Mesothelial cell of epicardium (in vitro differentiated cells): ENCODE data around the gene ZBTB44. TPM values are rescaled to one million over a fixed set of nuclear protein-coding genes. Genes with fewer than 3 reads are reported as not detected.

Experiments used
- DNase-seq, 2 experiments: peaks; one replicate each; pipeline ENCODE4 v3.0.0; 2021; ENCODE audit warnings: low spot score in 2 of 2; ENCODE audit not compliant: unreplicated experiment in 2 of 2
- H3K27ac Mint-ChIP-seq: 2 replicates; pipeline ENCODE4 v1.8.0; 2021; ENCODE audit warnings: mixed read lengths
- H3K27me3 Mint-ChIP-seq: 2 replicates; pipeline ENCODE4 v1.8.0; 2021; ENCODE audit warnings: low read depth, mixed read lengths
- H3K36me3 Mint-ChIP-seq: 2 replicates; pipeline ENCODE4 v1.8.0; 2021; ENCODE audit warnings: mixed read lengths
- H3K4me1 Mint-ChIP-seq: 2 replicates; pipeline ENCODE4 v1.8.0; 2021; ENCODE audit warnings: mixed read lengths
- H3K4me3 Mint-ChIP-seq: 2 replicates; pipeline ENCODE4 v1.8.0; 2021; ENCODE audit warnings: mild to moderate bottlenecking, moderate library complexity, mixed read lengths
- H3K9me3 Mint-ChIP-seq: 2 replicates; pipeline ENCODE4 v1.8.0; 2021; ENCODE audit warnings: mixed read lengths
- CTCF ChIP-seq: fragments of 200-600 bp; sonication (generic); IDR thresholded peaks from one replicate; pipeline ENCODE4 v1.5.0; 2021; ENCODE audit warnings: antibody characterized with exemption; ENCODE audit not compliant: unreplicated experiment
- total RNA-seq: library from RNA; stranded (reverse); gene quantifications from 3 replicates; pipeline ENCODE4 v1.2.1, GENCODE V29; 2021

The ZBTB44 gene
- total RNA-seq, 1 donor from 2014 or later = 58.8 TPM

DNA sequence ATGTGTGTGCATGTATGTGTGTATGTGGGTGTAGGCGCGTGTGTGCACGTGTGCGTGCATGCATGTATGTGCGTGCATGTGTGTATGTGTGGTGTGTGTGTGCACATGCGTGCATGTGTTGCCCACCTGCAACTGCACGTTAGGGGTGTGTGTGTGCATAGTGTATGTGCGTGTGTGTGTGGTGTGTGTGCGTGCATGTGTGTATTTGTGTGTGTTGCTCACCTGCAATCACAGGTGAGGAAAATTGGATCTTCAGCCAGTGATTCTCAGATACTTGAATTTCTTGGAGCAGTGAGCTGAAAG is 100.8 kb downstream of the ZBTB44 start:
- peaks cover 2% of the 10 kb centered on the region for H3K4me1 Mint-ChIP-seq
- peak; percentile 1 to 26 for DNase-seq
- TF ChIP-seq CTCF = no peak
- no peaks in the 10 kb centered on the region for H3K36me3 Mint-ChIP-seq
- H3K27me3 Mint-ChIP-seq = peaks cover 17% of the 10 kb centered on the region
- H3K9me3 Mint-ChIP-seq = no peaks in the 10 kb centered on the region
- H3K4me3 Mint-ChIP-seq = no peak overlapping the region
- no peak overlapping the region for H3K27ac Mint-ChIP-seq

GRCh38 chr11:130213143-130213978 is 101.4 kb downstream of the ZBTB44 start:
- TF ChIP-seq CTCF = peak; percentile 97
- H3K27me3 Mint-ChIP-seq = peaks cover 17% of the 10 kb centered on the region

DNA sequence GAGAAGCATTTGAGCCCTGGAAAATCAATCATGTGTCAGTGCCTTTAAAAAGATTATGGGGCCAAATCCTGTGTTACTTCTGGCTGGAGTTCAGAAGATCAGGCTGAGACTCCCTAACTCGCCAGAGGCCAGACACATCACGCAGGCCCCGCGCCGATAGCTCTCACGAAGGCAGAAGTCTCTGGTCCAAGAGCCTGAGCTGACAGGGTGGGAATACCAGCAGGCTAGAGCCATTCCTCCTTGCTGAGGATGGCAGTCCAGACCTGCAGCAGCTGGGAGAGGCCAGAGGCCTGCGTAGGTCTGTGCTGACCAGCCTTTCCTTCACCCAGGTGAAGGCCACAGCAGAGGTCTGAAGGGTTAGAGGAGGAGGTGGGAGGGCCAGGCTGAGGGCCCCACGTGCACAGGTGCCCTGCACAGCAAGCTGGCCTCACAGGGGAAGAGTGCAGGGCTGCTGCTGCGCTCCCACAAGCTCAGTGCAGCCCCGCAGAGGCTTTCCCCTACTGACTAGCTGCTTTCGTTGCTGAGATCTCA is 102.2 kb downstream of the ZBTB44 start:
- peaks cover 15% of the 10 kb centered on the region for H3K27me3 Mint-ChIP-seq
- H3K27ac Mint-ChIP-seq = no peak overlapping the region
- TF ChIP-seq CTCF = no peak
- H3K4me1 Mint-ChIP-seq = peaks cover 2% of the 10 kb centered on the region
- H3K9me3 Mint-ChIP-seq = no peaks in the 10 kb centered on the region
- no peak overlapping the region for H3K4me3 Mint-ChIP-seq
- DNase-seq = peak; percentile 16 to 36
- H3K36me3 Mint-ChIP-seq = no peaks in the 10 kb centered on the region

More at GRCh38 chr11:130213143-130213978, 101.4 kb downstream of the ZBTB44 start:
- Mint-ChIP-seq H3K4me3 (no peak overlapping the region), H3K27ac (no peak overlapping the region), H3K9me3 (no peaks in the 10 kb centered on the region), H3K4me1 (peaks cover 2% of the 10 kb centered on the region), H3K36me3 (no peaks in the 10 kb centered on the region)
- peak; percentile 60 to 87 for DNase-seq

DNA sequence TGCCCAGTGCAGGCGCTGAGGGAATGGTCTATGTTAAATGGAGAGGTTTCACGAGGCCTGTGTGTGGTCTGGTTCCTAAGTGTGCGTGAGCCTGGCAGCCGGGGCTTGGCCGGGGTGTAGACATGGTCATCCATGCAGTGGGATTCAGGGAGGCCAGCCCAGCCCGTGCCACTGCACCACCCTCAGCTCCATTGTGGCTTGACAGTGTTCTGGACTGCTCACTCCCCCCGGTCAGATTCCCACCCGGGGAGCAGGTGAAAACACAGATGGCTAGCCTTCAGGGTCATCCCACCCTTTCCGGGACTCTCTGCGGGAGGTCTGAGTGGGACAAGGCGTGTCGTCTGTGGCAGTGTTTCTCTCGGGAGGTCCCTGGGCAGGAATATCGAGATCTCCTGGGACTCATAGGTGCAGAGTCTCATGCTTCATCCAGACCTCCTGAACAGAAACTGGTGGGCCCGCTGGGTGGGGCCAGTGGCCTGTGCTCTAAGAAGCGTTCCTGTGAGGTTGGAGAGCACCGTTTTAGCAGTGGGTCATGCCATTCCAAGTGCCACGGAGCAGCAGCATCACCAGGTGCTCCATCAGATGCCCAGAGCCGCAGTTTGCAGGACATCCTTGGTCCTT is 102.8 kb downstream of the ZBTB44 start:
- Mint-ChIP-seq H3K27ac (no peak overlapping the region), H3K4me1 (peaks cover 2% of the 10 kb centered on the region)

DNA sequence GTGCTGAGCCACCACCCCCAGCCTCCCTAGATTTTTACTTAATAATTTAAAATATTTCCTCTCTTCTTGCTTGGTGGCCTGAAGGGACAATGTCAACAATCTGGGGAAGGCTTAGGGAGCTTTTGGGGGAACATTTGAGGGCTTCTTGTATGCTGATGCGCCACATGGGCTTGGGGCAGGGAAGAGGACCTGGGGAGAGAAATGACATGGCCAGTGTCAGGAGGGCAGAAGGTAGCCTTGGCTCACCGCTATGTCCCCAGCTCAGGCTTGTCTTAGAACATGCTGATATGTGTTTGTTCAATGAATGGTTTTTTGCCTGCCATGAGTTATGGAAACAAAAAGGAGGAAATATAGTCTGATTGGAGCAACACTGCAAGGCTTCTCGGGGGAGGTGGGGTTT is 103.6 kb downstream of the ZBTB44 start:
- peaks cover 10% of the 10 kb centered on the region for H3K27me3 Mint-ChIP-seq
- no peak overlapping the region for H3K4me3 Mint-ChIP-seq

More for the DNA sequence above, 102.8 kb downstream of the ZBTB44 start:
- peak; percentile 16 to 36 for DNase-seq
- no peaks in the 10 kb centered on the region for H3K36me3 Mint-ChIP-seq
- no peak for TF ChIP-seq CTCF
- H3K4me3 Mint-ChIP-seq = no peak overlapping the region
- H3K9me3 Mint-ChIP-seq = no peaks in the 10 kb centered on the region
- peaks cover 14% of the 10 kb centered on the region for H3K27me3 Mint-ChIP-seq

More for the DNA sequence above, 103.6 kb downstream of the ZBTB44 start:
- Mint-ChIP-seq H3K36me3 (no peaks in the 10 kb centered on the region), H3K9me3 (no peaks in the 10 kb centered on the region), H3K27ac (no peak overlapping the region), H3K4me1 (peaks cover 2% of the 10 kb centered on the region)
- TF ChIP-seq CTCF = no peak
- DNase-seq = peak in 1 of 2 experiments; percentile 2
